ENCODE data around the gene ZNF605. TPM values are rescaled to one million over a fixed set of nuclear protein-coding genes. Genes with fewer than 3 reads are reported as not detected.
"Not testable (repeated sequence)": the region's sequence is repeated elsewhere in the genome, so short reads cannot be mapped to it uniquely, and the experiment has no call there.

Gene ZNF605
- total RNA-seq, 3 donors from 2014 or later = 8.3 to 17.9 (median 16.1) TPM

DNA sequence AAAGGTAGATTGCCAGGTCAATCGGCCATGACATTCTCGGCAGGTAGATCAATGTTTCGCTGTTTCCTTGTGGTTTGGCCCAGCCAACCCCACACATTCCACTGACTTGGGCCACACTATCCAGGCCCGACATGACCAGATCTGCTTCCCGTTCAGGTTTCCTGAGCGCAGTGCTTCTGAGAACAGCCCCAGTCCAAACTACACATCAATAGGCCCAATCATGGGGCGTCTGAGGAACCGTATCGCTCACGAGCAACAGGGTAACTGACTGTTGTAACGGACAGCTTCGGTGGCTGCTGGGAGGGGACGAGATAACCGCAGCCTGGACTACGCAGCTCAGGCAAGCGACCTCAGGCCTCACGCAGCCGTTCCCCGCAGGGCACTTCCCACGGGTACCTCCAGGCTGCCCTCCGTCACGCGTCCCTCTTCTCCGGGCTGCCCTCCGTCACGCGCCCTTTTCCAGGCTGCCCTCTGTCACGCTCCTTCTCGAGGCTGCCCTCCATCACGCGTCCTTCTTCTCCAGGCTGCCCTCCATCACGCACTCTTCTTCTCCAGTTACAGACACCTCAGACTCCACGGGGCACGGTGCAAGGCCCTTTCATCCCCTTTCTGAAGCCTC, 14.7 kb downstream of the ZNF605 start:
- Histone ChIP-seq H3K4me1 (no peaks in the 10 kb centered on the region), H3K27me3 (no peaks in the 10 kb centered on the region), H3K9me3 (peaks cover 88 to 92% of the 10 kb centered on the region in 2 donors), H3K27ac (no peak overlapping the region), H3K36me3 (peaks cover 35% of the 10 kb centered on the region), H3K4me3 (no peak overlapping the region)
- TF ChIP-seq, protein P1, sequence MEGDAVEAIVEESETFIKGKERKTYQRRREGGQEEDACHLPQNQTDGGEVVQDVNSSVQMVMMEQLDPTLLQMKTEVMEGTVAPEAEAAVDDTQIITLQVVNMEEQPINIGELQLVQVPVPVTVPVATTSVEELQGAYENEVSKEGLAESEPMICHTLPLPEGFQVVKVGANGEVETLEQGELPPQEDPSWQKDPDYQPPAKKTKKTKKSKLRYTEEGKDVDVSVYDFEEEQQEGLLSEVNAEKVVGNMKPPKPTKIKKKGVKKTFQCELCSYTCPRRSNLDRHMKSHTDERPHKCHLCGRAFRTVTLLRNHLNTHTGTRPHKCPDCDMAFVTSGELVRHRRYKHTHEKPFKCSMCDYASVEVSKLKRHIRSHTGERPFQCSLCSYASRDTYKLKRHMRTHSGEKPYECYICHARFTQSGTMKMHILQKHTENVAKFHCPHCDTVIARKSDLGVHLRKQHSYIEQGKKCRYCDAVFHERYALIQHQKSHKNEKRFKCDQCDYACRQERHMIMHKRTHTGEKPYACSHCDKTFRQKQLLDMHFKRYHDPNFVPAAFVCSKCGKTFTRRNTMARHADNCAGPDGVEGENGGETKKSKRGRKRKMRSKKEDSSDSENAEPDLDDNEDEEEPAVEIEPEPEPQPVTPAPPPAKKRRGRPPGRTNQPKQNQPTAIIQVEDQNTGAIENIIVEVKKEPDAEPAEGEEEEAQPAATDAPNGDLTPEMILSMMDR (IDR thresholded peaks at IDR 0.05) = no peak
- no peak for TF ChIP-seq POLR2AphosphoS5 (IDR thresholded peaks at IDR 0.05)
- no peak for TF ChIP-seq POLR2A (IDR thresholded peaks at IDR 0.05)
- intact Hi-C loops (cut with DNase I; ENCODE audit: low total_unique reads) = no loop called here
- no peak for DNase-seq (ENCODE audit: low spot score in 2 of 2)

DNA sequence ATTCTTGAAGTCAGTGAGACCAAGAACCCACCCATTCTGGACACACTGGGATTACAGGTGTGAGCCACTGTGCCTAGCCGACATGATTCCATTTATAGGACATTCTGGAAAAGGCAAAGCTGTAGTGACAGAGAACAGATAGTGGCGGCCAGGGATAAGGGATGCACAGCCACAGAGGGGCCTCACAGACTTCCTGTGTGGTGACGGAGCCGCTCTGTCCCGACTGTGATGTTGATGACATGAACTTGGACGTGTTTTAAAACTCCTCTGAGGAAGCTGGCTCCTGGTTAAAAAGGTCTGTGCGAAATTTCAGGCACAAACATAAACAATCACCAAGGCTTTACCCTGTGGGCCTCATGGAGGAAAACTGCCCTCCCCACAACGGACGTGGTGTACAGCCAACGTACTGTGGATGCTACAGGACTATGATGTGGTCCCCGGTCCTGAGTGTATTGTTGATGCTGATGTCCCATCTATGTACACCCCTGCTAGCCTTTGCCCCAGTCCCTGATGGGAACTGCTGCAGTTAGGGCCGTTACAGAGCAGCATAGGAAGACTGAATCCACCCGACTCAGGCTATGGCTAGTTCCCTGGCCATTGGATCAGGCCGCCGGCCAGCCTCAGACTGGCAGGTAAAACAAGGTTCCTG, 15.9 kb downstream of the ZNF605 start:
- Histone ChIP-seq H3K4me1 (no peaks in the 10 kb centered on the region), H3K4me3 (no peak overlapping the region), H3K9me3 (peaks cover 85 to 91% of the 10 kb centered on the region in 2 donors), H3K27me3 (no peaks in the 10 kb centered on the region), H3K36me3 (peaks cover 29% of the 10 kb centered on the region), H3K27ac (no peak overlapping the region)
- intact Hi-C loops (cut with DNase I; ENCODE audit: low total_unique reads) = no loop called here
- no peak for DNase-seq (ENCODE audit: low spot score in 2 of 2)
- no peak for TF ChIP-seq POLR2A (IDR thresholded peaks at IDR 0.05)
- no peak for TF ChIP-seq POLR2AphosphoS5 (IDR thresholded peaks at IDR 0.05)
- TF ChIP-seq, protein P1 (IDR thresholded peaks at IDR 0.05) = no peak

DNA sequence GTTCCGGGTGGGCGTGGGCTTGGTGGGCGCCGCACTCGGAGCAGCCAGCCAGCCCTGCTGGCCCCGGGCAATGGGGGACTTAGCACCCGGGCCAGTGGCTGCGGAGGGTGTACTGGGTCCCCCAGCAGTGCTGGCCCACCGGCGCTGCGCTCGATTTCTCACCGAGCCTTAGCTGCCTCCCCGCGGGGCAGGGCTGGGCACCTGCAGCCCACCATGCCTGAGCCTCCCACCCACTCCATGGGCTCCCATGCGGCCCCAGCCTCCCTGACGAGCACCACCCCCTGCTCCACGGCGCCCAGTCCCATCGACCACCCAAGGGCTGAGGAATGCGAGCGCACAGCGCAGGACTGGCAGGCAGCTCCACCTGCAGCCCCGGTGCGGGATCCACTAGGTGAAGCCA, 17.3 kb downstream of the ZNF605 start:
- Histone ChIP-seq H3K36me3 (peaks cover 19% of the 10 kb centered on the region), H3K9me3 (peaks cover 84 to 90% of the 10 kb centered on the region in 2 donors)
- H3K4me1 ChIP-seq; H3K27ac ChIP-seq; intact Hi-C loops (cut with DNase I; ENCODE audit: low total_unique reads); H3K4me3 ChIP-seq; DNase-seq (ENCODE audit: low spot score in 2 of 2); H3K27me3 ChIP-seq: not testable (repeated sequence)

DNA sequence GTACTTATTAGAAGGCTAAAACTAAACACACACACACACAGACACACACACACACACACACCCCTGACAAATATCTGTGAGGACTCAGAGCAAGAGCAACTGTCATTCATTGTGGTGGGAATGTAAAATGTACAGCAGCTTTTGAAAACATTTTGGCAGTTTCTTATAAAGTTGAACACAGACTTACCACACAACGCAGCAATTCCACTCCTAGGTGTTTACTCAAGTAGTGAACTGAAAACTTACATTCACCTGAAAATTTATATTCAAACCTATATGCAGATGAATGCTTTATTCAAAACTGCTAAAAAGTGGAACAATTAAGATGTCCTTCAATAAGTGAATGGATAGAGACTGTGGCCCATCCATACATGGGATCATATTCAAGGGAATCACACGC, 18.6 kb downstream of the ZNF605 start:
- H3K4me1 ChIP-seq = no peaks in the 10 kb centered on the region
- no peak overlapping the region for H3K4me3 ChIP-seq
- no peak for DNase-seq (ENCODE audit: low spot score in 2 of 2)
- H3K27ac ChIP-seq = no peak overlapping the region
- peaks cover 6% of the 10 kb centered on the region for H3K36me3 ChIP-seq
- TF ChIP-seq POLR2AphosphoS5 (IDR thresholded peaks at IDR 0.05) (no peak), POLR2A (IDR thresholded peaks at IDR 0.05) (no peak)
- TF ChIP-seq, protein P1 (IDR thresholded peaks at IDR 0.05) = no peak
- intact Hi-C loops (cut with DNase I; ENCODE audit: low total_unique reads) = no loop called here
- peaks cover 84 to 89% of the 10 kb centered on the region in 2 donors for H3K9me3 ChIP-seq
- H3K27me3 ChIP-seq = no peaks in the 10 kb centered on the region

DNA sequence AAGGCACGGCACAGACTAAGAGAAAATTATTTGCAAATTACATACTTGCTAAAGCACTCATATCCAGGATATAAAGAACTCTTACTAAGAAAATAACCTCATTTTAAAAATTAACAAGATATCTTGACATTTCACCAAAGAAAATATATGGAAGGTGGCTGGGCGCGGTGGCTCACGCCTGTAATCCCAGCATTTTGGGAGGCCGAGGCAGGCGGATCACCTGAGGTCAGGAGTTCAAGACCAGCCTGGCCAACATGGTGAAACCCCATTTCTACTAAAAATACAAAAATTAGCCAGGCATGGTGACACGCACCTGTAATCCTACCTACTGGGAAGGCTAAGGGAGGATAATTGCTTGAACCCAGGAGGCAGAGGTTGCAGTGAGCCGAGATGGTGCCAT, 19.2 kb downstream of the ZNF605 start:
- intact Hi-C loops (cut with DNase I; ENCODE audit: low total_unique reads); H3K36me3 ChIP-seq: not testable (repeated sequence)
- peaks cover 83 to 89% of the 10 kb centered on the region in 2 donors for H3K9me3 ChIP-seq

DNA sequence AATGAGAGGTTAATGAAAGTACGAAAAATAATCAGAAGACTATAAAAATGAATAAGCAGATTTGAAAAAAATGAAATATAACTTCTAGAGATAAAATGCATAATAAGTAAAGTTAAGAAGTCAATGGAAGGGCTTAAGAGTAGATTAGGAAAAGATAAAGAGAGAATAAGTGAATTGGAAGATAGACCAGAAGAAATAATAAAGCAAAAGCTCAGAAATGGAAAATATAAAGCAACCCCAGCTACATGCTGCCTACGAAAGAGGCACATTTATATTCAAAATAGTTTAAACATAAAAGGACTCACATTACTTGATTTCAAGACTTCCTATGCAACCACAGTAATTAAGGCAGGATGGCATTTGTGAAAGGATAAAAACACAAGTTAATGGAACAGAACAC, 19.9 kb downstream of the ZNF605 start:
- TF ChIP-seq POLR2A (IDR thresholded peaks at IDR 0.05) = no peak
- TF ChIP-seq POLR2AphosphoS5 (IDR thresholded peaks at IDR 0.05) = no peak
- TF ChIP-seq, protein P1 (IDR thresholded peaks at IDR 0.05) = no peak
- Histone ChIP-seq H3K9me3 (peaks cover 83 to 89% of the 10 kb centered on the region in 2 donors), H3K27me3 (no peaks in the 10 kb centered on the region), H3K4me1 (no peaks in the 10 kb centered on the region), H3K36me3 (peaks cover 8% of the 10 kb centered on the region), H3K27ac (no peak overlapping the region), H3K4me3 (no peak overlapping the region)
- no peak for DNase-seq (ENCODE audit: low spot score in 2 of 2)
- intact Hi-C loops (cut with DNase I; ENCODE audit: low total_unique reads) = no loop called here

More for the DNA sequence above, 19.2 kb downstream of the ZNF605 start:
- DNase-seq (ENCODE audit: low spot score in 2 of 2); H3K27me3 ChIP-seq; H3K4me3 ChIP-seq; H3K4me1 ChIP-seq; H3K27ac ChIP-seq: not testable (repeated sequence)

Measured in breast epithelium (tissue), 4 donors.